Gastrocnemius medialis (tissue), 4 donors: ENCODE results near the gene MPHOSPH9.

Experiments used
- POLR2A ChIP-seq, 2 donors: fragments of 450-650 bp; IDR thresholded peaks; one replicate each; pipeline ENCODE4 v1.6.1; 2017; ENCODE audit warnings: antibody characterized with exemption in 2 of 2, mild to moderate bottlenecking in 2 of 2, moderate library complexity in 2 of 2
- TF ChIP-seq, protein P1 (sequence below), 5 experiments: fragments of 450-650 bp in 3 of 5; fragments of 200-600 bp in 2 of 5; sonication (generic) in 2 of 5; IDR thresholded peaks in 4 of 5; conservative IDR thresholded peaks in 1 of 5; 1 replicate in 4 of 5; 2 replicates in 1 of 5; pipeline ENCODE4 v1.5.1; 2016 to 2019; ENCODE audit warnings: antibody characterized with exemption in 5 of 5, mild to moderate bottlenecking in 3 of 5, moderate library complexity in 3 of 5

DNA sequence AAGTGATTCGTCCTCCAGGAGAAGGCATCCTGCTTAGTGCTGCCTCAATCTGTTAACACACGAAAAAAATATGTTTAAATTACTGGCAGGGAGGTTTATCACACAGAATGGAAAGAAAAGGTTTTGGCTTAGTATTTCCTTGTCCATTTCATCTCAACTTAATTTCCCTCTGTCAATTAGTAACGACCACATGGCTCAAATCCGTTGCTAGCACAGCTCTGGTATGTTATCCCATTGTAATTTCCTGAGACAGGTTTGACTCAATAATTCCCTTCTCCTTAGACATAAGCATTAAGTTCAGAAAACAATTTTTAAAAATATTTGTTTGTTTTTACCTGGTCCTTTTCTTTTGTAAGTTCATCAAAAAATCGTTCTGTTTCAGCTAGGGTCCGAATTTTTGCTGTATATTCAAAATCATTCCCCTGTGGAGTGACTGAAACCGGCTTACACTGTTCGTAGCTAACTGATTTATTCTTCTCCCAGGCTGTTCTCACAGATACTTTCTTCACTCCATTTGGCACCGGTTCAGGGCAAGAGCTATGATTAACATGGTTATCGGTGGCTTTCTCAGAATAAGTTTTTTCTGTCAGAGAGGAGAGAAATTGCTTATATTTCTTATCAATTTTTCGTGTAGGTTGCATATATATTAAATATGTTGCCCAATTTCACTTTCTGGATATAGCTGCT, 72.0 kb downstream of the MPHOSPH9 start:
- TF ChIP-seq, protein P1, sequence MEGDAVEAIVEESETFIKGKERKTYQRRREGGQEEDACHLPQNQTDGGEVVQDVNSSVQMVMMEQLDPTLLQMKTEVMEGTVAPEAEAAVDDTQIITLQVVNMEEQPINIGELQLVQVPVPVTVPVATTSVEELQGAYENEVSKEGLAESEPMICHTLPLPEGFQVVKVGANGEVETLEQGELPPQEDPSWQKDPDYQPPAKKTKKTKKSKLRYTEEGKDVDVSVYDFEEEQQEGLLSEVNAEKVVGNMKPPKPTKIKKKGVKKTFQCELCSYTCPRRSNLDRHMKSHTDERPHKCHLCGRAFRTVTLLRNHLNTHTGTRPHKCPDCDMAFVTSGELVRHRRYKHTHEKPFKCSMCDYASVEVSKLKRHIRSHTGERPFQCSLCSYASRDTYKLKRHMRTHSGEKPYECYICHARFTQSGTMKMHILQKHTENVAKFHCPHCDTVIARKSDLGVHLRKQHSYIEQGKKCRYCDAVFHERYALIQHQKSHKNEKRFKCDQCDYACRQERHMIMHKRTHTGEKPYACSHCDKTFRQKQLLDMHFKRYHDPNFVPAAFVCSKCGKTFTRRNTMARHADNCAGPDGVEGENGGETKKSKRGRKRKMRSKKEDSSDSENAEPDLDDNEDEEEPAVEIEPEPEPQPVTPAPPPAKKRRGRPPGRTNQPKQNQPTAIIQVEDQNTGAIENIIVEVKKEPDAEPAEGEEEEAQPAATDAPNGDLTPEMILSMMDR (IDR thresholded peaks at IDR 0.05 in 4 of 5, conservative IDR thresholded peaks at IDR 0.05 in 1 of 5), result no peak
- TF ChIP-seq POLR2A (IDR thresholded peaks at IDR 0.05), result no peak
